Fibroblast of villous mesenchyme (primary cell): ENCODE data around the gene TUT4. TPM values are rescaled to one million over a fixed set of nuclear protein-coding genes. Genes with fewer than 3 reads are reported as not detected.

ENCODE experiments used
- DNase-seq: peaks from one replicate; pipeline ENCODE4 v3.0.0-alpha.2; 2010; ENCODE audit warnings: low read depth
- H3K4me3 ChIP-seq: 2 replicates; pipeline ENCODE4 v1.5.1; 2011; ENCODE audit warnings: low read depth, mild to moderate bottlenecking, low read length
- total RNA-seq: library from RNA; depleted of rRNA; stranded (reverse); fragments of >200 nt; gene quantifications from 2 replicates; pipeline ENCODE4 v1.2.3, GENCODE V29; 2012
- TF ChIP-seq, protein P1 (sequence below): IDR thresholded peaks from 2 replicates; pipeline ENCODE4 v1.5.1; 2012; ENCODE audit warnings: low read depth, mild to moderate bottlenecking, low read length; ENCODE audit not compliant: insufficient read depth

Gene TUT4
- total RNA-seq, 1 donor: 39.7 TPM

DNA sequence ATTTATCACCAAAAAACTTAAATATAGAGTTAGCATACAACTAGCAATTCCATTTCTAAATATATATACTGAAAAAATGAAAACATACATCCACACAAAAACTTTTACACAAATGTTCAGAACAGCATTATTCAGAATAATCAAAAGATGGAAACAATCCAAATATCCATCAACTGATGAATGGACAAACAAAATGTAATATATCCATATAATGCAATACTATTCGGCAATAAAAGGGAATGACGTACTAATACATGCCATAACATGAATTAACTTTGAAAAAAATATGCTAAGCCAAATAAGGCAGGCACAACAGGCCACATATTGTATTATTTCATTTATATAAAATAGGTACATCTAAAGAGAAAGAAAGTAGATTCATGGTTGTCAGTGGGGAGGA lies 33.9 kb downstream of the TUT4 start:
- no peak overlapping the region for H3K4me3 ChIP-seq
- TF ChIP-seq, protein P1, sequence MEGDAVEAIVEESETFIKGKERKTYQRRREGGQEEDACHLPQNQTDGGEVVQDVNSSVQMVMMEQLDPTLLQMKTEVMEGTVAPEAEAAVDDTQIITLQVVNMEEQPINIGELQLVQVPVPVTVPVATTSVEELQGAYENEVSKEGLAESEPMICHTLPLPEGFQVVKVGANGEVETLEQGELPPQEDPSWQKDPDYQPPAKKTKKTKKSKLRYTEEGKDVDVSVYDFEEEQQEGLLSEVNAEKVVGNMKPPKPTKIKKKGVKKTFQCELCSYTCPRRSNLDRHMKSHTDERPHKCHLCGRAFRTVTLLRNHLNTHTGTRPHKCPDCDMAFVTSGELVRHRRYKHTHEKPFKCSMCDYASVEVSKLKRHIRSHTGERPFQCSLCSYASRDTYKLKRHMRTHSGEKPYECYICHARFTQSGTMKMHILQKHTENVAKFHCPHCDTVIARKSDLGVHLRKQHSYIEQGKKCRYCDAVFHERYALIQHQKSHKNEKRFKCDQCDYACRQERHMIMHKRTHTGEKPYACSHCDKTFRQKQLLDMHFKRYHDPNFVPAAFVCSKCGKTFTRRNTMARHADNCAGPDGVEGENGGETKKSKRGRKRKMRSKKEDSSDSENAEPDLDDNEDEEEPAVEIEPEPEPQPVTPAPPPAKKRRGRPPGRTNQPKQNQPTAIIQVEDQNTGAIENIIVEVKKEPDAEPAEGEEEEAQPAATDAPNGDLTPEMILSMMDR: no peak
- DNase-seq: no peak

DNA sequence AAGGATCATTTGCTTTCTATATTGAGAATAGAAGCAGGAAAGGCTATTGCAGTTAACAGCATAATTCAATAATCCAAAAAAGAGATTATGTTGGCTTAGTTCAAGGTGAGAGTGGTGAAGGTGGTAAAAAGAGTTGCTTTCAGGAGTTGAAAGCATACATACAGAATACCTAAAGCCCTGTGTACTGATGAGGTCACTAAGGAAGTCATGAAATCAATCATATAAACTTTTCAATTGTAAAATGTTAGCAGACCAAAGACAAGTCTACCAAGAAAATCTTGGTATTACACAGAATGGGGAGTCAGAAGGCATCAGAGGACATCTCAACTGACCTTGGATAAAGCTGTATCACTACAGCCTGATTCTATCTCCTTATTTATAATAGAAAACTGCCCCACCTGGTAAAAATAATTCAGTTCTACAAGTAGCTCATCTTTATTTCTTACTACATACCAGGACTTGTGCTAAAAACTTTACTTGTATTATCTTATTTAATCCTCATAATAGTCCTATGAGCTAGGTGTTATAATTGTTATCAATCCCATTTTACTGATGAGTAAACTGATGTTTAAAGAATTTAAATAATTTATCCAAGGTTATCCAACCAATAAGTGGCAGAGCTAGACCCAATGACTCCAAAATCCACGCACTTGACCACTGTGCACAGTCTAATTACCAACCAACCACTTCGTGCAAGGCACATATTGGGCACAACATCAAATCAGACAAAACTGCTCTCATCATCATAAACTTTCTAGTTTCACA lies 40.9 kb downstream of the TUT4 start:
- H3K4me3 ChIP-seq: no peak overlapping the region
- TF ChIP-seq, protein P1: no peak
- DNase-seq: no peak

DNA sequence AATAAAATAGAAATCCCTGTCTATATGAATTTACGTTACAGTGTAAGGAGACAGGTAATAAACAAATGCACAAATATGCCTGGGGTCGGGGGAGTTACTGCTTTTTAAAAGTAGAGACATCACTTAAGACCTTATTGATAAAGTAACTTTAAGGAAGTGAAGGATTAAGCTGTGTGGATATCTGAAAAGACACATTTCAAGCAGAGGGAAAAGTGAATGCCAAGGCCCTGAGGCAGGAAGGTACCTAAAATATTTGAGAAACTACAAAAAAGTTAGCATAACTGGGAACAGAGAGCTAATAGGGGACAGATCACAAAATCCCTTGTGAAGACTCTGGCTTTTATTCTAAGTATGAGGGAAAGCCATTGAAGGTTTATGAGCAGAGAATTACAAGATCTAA lies 41.5 kb downstream of the TUT4 start:
- TF ChIP-seq, protein P1: no peak
- H3K4me3 ChIP-seq: no peak overlapping the region
- DNase-seq: no peak

DNA sequence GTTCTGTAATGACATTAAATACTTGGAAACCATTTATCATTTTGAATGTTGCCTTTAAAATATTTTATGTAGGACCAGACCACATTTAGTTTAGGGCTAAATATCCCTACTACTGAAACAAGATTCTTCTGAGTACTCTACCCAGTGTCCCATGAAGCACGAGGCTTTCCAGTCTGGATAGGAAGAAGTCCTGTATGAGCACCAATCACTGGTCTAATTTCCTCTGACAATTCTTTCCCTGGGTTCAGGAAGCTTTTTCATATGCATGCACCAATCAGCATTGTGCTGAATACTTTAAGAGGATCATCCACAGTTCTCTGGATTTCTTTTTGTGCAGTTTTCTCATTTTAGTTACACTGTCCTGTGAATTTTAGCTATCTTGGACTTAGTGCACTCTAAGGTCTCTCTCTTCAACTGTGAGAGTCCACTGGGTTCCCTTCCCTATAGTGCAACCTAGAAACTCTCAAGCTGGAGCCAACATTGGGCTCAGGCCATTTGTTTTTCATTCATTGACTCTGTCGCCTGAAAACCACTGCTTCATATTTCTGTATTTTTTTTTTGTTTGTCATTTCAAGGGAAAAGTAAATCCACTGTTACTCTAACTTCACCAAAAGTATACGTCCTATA lies 45.9 kb downstream of the TUT4 start:
- TF ChIP-seq, protein P1: no peak
- no peak overlapping the region for H3K4me3 ChIP-seq
- no peak for DNase-seq

DNA sequence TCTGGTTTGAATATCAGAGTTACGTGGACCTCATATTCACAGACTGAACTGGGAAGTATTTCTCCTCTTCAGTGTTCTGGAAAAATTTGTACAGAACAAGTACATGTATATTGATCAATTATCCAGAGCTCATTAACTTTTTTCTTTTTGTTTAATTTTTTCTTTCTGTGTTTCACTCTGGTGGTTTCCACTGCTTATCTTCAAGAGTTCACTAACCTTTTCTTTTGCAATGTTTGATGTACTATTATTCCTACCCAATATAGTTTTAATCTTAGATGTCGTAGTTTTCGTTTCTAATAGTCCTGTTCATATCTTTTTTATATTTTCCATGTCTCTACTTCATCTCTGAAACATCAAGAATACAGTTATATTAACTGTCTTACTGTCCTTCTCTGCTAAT lies 46.5 kb downstream of the TUT4 start:
- H3K4me3 ChIP-seq: no peak overlapping the region
- TF ChIP-seq, protein P1: no peak
- no peak for DNase-seq

DNA sequence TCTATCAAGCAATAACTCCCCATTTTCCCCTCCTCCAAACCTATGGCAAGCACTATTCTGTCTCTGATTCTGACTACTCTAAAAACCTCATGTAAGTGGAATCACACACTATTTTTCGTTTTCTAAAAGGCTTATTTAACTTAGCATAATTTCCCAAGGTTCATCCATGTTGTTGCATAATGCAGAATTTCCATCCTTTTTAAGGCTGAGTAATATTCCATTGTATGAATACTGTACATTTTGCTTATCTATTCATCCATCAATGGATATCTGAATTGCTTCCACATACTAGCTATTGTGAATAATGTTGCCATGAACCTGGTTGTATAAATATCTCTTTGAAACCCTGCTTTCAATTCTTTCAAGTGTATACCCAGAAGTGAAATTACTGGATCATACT lies 48.2 kb downstream of the TUT4 start:
- TF ChIP-seq, protein P1: no peak
- DNase-seq: no peak
- H3K4me3 ChIP-seq: no peak overlapping the region
